Measurements from ENCODE around the gene SHROOM4. TPM values are rescaled to one million over a fixed set of nuclear protein-coding genes. Genes with fewer than 3 reads are reported as not detected.

SHROOM4 gene
- total RNA-seq, 2 experiments from 2014 or later = not detected

- intact Hi-C loops (cut with micrococcal nuclease; ENCODE audit: unreplicated experiment) = no loop called here
- no TSS peak for BruUV-seq (replicated peaks)
These were observed 186.3 kb downstream of the SHROOM4 start for GRCh38 chrX:50627696-50628095.

DNA sequence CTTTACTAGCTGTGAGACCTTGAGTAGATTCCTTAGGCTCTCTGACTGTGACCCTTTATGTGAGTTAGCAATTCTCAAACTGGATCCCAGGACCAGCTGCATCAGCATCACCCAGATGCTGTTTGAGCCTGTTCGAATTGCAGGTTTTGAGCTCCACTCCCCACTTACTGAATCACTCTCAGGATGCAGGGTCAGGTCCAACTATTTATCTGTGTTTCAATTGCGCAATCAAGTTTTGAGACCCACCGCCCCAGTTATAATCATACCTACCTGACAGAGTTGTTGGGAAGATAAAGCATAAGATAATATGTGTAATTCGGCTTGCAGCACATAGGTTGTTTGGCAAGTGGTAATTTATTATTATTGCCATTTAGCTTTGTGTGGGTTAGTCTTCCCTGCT is 187.6 kb downstream of the SHROOM4 start:
- Histone ChIP-seq H3K36me3 (ENCODE audit: insufficient read depth, low read length) (no peaks in the 10 kb centered on the region), H3K4me1 (ENCODE audit: insufficient read depth, low read length, poor library complexity, severe bottlenecking) (no peaks in the 10 kb centered on the region), H3K9me2 (ENCODE audit: insufficient read depth, low read length) (no peaks in the 10 kb centered on the region), H3K4me3 (ENCODE audit: low read depth, low read length, poor library complexity, severe bottlenecking) (no peak overlapping the region), H3K9me3 (ENCODE audit: low read length) (no peaks in the 10 kb centered on the region), H3K4me2 (ENCODE audit: low read length) (no peak overlapping the region), H2AFZ (ENCODE audit: low read length) (no peak overlapping the region), H3K79me2 (ENCODE audit: insufficient read depth, low read depth, low read length) (no peaks in the 10 kb centered on the region), H4K20me1 (ENCODE audit: insufficient read depth, low read length) (no peaks in the 10 kb centered on the region), H3K27ac (ENCODE audit: low read depth, low read length, poor library complexity, severe bottlenecking) (no peak overlapping the region)
- TF ChIP-seq EZH2phosphoT487 (IDR thresholded peaks at IDR 0.05; ENCODE audit: borderline replicate concordance, low read depth, low read length) = no peak
- no peak for TF ChIP-seq CTCF (conservative IDR thresholded peaks at IDR 0.05; ENCODE audit: low read length)
- CTCF ChIA-PET (ENCODE audit: unreplicated experiment) = no interaction called here
- POLR2A ChIA-PET = interaction anchor here (0.6 kb wide), 2 partner anchors 620 to 1772 kb away, joined by 3 read pairs; no protein-coding TSS in a partner anchor
- intact Hi-C loops (cut with micrococcal nuclease; ENCODE audit: unreplicated experiment) = no loop called here
- BruUV-seq (replicated peaks) = no TSS peak
- no peak for DNase-seq (ENCODE audit: low spot score)

More at GRCh38 chrX:50627696-50628095, 186.3 kb downstream of the SHROOM4 start:
- H3K36me3 ChIP-seq (ENCODE audit: insufficient read depth, low read length) = no peaks in the 10 kb centered on the region
- H3K9me3 ChIP-seq (ENCODE audit: low read length) = no peaks in the 10 kb centered on the region
- no peak overlapping the region for H3K4me3 ChIP-seq (ENCODE audit: low read depth, low read length, poor library complexity, severe bottlenecking)
- H3K9me2 ChIP-seq (ENCODE audit: insufficient read depth, low read length) = no peaks in the 10 kb centered on the region
- no peak for DNase-seq (ENCODE audit: low spot score)
- no peaks in the 10 kb centered on the region for H4K20me1 ChIP-seq (ENCODE audit: insufficient read depth, low read length)
- H2AFZ ChIP-seq (ENCODE audit: low read length) = no peak overlapping the region
- no peak overlapping the region for H3K27ac ChIP-seq (ENCODE audit: low read depth, low read length, poor library complexity, severe bottlenecking)
- TF ChIP-seq CTCF (conservative IDR thresholded peaks at IDR 0.05; ENCODE audit: low read length) (no peak), EZH2phosphoT487 (IDR thresholded peaks at IDR 0.05; ENCODE audit: borderline replicate concordance, low read depth, low read length) (no peak)
- ChIA-PET CTCF (ENCODE audit: unreplicated experiment) (no interaction called here), POLR2A (no interaction called here)
- H3K4me1 ChIP-seq (ENCODE audit: insufficient read depth, low read length, poor library complexity, severe bottlenecking) = no peaks in the 10 kb centered on the region
- H3K4me2 ChIP-seq (ENCODE audit: low read length) = no peak overlapping the region
- H3K79me2 ChIP-seq (ENCODE audit: insufficient read depth, low read depth, low read length) = no peaks in the 10 kb centered on the region

DNA sequence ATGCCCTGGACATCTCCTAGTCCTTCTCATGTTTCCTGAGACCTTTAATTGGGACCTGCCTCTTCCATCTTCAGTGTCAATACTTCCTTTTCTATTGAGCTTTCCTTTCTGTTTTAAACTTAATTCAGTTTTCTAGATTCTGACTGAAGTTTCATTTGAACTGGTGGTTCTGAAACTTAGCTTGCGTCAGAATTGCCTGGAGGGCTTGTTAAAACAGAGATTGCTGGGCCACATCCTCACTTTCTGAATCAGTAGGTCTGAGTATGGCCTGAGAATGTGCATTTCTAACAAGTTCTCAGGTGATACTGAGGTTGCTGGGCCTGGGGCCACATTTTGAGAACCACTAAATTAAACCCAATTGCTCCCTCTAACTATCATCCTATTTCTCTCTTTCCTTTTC is 191.2 kb downstream of the SHROOM4 start:
- intact Hi-C loops (cut with micrococcal nuclease; ENCODE audit: unreplicated experiment) = no loop called here
- TF ChIP-seq EZH2phosphoT487 (IDR thresholded peaks at IDR 0.05; ENCODE audit: borderline replicate concordance, low read depth, low read length) (no peak), CTCF (conservative IDR thresholded peaks at IDR 0.05; ENCODE audit: low read length) (no peak)
- Histone ChIP-seq H3K4me1 (ENCODE audit: insufficient read depth, low read length, poor library complexity, severe bottlenecking) (no peaks in the 10 kb centered on the region), H4K20me1 (ENCODE audit: insufficient read depth, low read length) (no peaks in the 10 kb centered on the region), H3K27ac (ENCODE audit: low read depth, low read length, poor library complexity, severe bottlenecking) (no peak overlapping the region), H2AFZ (ENCODE audit: low read length) (no peak overlapping the region), H3K4me2 (ENCODE audit: low read length) (no peak overlapping the region), H3K36me3 (ENCODE audit: insufficient read depth, low read length) (no peaks in the 10 kb centered on the region), H3K4me3 (ENCODE audit: low read depth, low read length, poor library complexity, severe bottlenecking) (no peak overlapping the region), H3K79me2 (ENCODE audit: insufficient read depth, low read depth, low read length) (no peaks in the 10 kb centered on the region), H3K9me3 (ENCODE audit: low read length) (no peaks in the 10 kb centered on the region), H3K9me2 (ENCODE audit: insufficient read depth, low read length) (no peaks in the 10 kb centered on the region)
- DNase-seq (ENCODE audit: low spot score) = no peak
- CTCF ChIA-PET (ENCODE audit: unreplicated experiment) = no interaction called here
- no TSS peak for BruUV-seq (replicated peaks)
- POLR2A ChIA-PET = no interaction called here
